ENCODE results near the gene CCDC33. TPM values are rescaled to one million over a fixed set of nuclear protein-coding genes. Genes with fewer than 3 reads are reported as not detected.
A peak's percentile ranks its signal among the peaks of the same experiment; 100 is the strongest.

The CCDC33 gene
- total RNA-seq, 1 donor from 2014 or later = 0.52 TPM

- H3K27ac ChIP-seq (ENCODE audit: low read depth, low read length) = no peak overlapping the region
- peaks cover 18 to 55% (median 23%) of the 10 kb centered on the region in 3 donors for H3K27me3 ChIP-seq (ENCODE audit: control insufficient read depth in 3 of 3, insufficient read depth in 3 of 3, low read length in 3 of 3)
- H3K9ac ChIP-seq (ENCODE audit: low read depth in 1 of 3, low read length in 3 of 3) = no peak overlapping the region
- H3K4me3 ChIP-seq (ENCODE audit: low read length in 3 of 3) = no peak overlapping the region
- no peaks in the 10 kb centered on the region for H3K36me3 ChIP-seq (ENCODE audit: control insufficient read depth in 3 of 3, insufficient read depth in 3 of 3, low read length in 3 of 3)
- no peaks in the 10 kb centered on the region for H3K9me3 ChIP-seq (ENCODE audit: control insufficient read depth in 3 of 3, low read length in 3 of 3)
- H3K4me1 ChIP-seq (ENCODE audit: control insufficient read depth in 3 of 3, insufficient read depth in 3 of 3, low read length in 3 of 3) = peaks cover 0 to 2% (median 0%) of the 10 kb centered on the region in 3 donors
Observed at GRCh38 chr15:74307827-74308811, 72.0 kb downstream of the CCDC33 start.

- no peaks in the 10 kb centered on the region for H3K36me3 ChIP-seq (ENCODE audit: control insufficient read depth in 3 of 3, insufficient read depth in 3 of 3, low read length in 3 of 3)
- no peak overlapping the region for H3K4me3 ChIP-seq (ENCODE audit: low read length in 3 of 3)
- H3K9ac ChIP-seq (ENCODE audit: low read depth in 1 of 3, low read length in 3 of 3) = no peak overlapping the region
- no peak overlapping the region for H3K27ac ChIP-seq (ENCODE audit: low read depth, low read length)
- no peaks in the 10 kb centered on the region for H3K9me3 ChIP-seq (ENCODE audit: control insufficient read depth in 3 of 3, low read length in 3 of 3)
- peaks cover 2 to 28% (median 6%) of the 10 kb centered on the region in 3 donors for H3K27me3 ChIP-seq (ENCODE audit: control insufficient read depth in 3 of 3, insufficient read depth in 3 of 3, low read length in 3 of 3)
- H3K4me1 ChIP-seq (ENCODE audit: control insufficient read depth in 3 of 3, insufficient read depth in 3 of 3, low read length in 3 of 3) = peaks cover 11 to 19% (median 18%) of the 10 kb centered on the region in 3 donors
Observed at GRCh38 chr15:74311734-74312444, 75.8 kb downstream of the CCDC33 start.

- no peaks in the 10 kb centered on the region for H3K36me3 ChIP-seq (ENCODE audit: control insufficient read depth in 3 of 3, insufficient read depth in 3 of 3, low read length in 3 of 3)
- H3K4me1 ChIP-seq (ENCODE audit: control insufficient read depth in 3 of 3, insufficient read depth in 3 of 3, low read length in 3 of 3) = peaks cover 15 to 23% (median 23%) of the 10 kb centered on the region in 3 donors
- peaks cover 0 to 22% (median 4%) of the 10 kb centered on the region in 3 donors for H3K27me3 ChIP-seq (ENCODE audit: control insufficient read depth in 3 of 3, insufficient read depth in 3 of 3, low read length in 3 of 3)
- no peak overlapping the region for H3K4me3 ChIP-seq (ENCODE audit: low read length in 3 of 3)
- no peaks in the 10 kb centered on the region for H3K9me3 ChIP-seq (ENCODE audit: control insufficient read depth in 3 of 3, low read length in 3 of 3)
- H3K9ac ChIP-seq (ENCODE audit: low read depth in 1 of 3, low read length in 3 of 3) = no peak overlapping the region
- H3K27ac ChIP-seq (ENCODE audit: low read depth, low read length) = no peak overlapping the region
Observed at GRCh38 chr15:74312445-74313007, 76.4 kb downstream of the CCDC33 start.

- Histone ChIP-seq H3K9me3 (ENCODE audit: control insufficient read depth in 3 of 3, low read length in 3 of 3) (no peaks in the 10 kb centered on the region), H3K4me3 (ENCODE audit: low read length in 3 of 3) (no peak overlapping the region), H3K27ac (ENCODE audit: low read depth, low read length) (no peak overlapping the region), H3K4me1 (ENCODE audit: control insufficient read depth in 3 of 3, insufficient read depth in 3 of 3, low read length in 3 of 3) (peaks cover 25 to 34% (median 33%) of the 10 kb centered on the region in 3 donors), H3K36me3 (ENCODE audit: control insufficient read depth in 3 of 3, insufficient read depth in 3 of 3, low read length in 3 of 3) (no peaks in the 10 kb centered on the region), H3K9ac (ENCODE audit: low read depth in 1 of 3, low read length in 3 of 3) (no peak overlapping the region), H3K27me3 (ENCODE audit: control insufficient read depth in 3 of 3, insufficient read depth in 3 of 3, low read length in 3 of 3) (peaks cover 0 to 17% (median 4%) of the 10 kb centered on the region in 3 donors)
Observed at GRCh38 chr15:74313889-74314288, 77.8 kb downstream of the CCDC33 start.

GRCh38 chr15:74314795-74315438 lies 78.8 kb downstream of the CCDC33 start:
- no peaks in the 10 kb centered on the region for H3K36me3 ChIP-seq (ENCODE audit: control insufficient read depth in 3 of 3, insufficient read depth in 3 of 3, low read length in 3 of 3)

GRCh38 chr15:74315626-74316025 lies 79.5 kb downstream of the CCDC33 start:
- Histone ChIP-seq H3K9me3 (ENCODE audit: control insufficient read depth in 3 of 3, low read length in 3 of 3) (no peaks in the 10 kb centered on the region), H3K27ac (ENCODE audit: low read depth, low read length) (no peak overlapping the region), H3K36me3 (ENCODE audit: control insufficient read depth in 3 of 3, insufficient read depth in 3 of 3, low read length in 3 of 3) (no peaks in the 10 kb centered on the region), H3K9ac (ENCODE audit: low read depth in 1 of 3, low read length in 3 of 3) (no peak overlapping the region), H3K4me1 (ENCODE audit: control insufficient read depth in 3 of 3, insufficient read depth in 3 of 3, low read length in 3 of 3) (peaks cover 39 to 49% (median 49%) of the 10 kb centered on the region in 3 donors), H3K4me3 (ENCODE audit: low read length in 3 of 3) (no peak overlapping the region), H3K27me3 (ENCODE audit: control insufficient read depth in 3 of 3, insufficient read depth in 3 of 3, low read length in 3 of 3) (peaks cover 0 to 8% (median 4%) of the 10 kb centered on the region in 3 donors)

More at GRCh38 chr15:74314795-74315438, 78.8 kb downstream of the CCDC33 start:
- Histone ChIP-seq H3K27ac (ENCODE audit: low read depth, low read length) (no peak overlapping the region), H3K9ac (ENCODE audit: low read depth in 1 of 3, low read length in 3 of 3) (no peak overlapping the region), H3K4me3 (ENCODE audit: low read length in 3 of 3) (no peak overlapping the region), H3K4me1 (ENCODE audit: control insufficient read depth in 3 of 3, insufficient read depth in 3 of 3, low read length in 3 of 3) (peaks cover 36 to 44% (median 42%) of the 10 kb centered on the region in 3 donors), H3K9me3 (ENCODE audit: control insufficient read depth in 3 of 3, low read length in 3 of 3) (no peaks in the 10 kb centered on the region), H3K27me3 (ENCODE audit: control insufficient read depth in 3 of 3, insufficient read depth in 3 of 3, low read length in 3 of 3) (peaks cover 0 to 10% (median 4%) of the 10 kb centered on the region in 3 donors)

GRCh38 chr15:74316141-74316540 lies 80.0 kb downstream of the CCDC33 start:
- no peaks in the 10 kb centered on the region for H3K9me3 ChIP-seq (ENCODE audit: control insufficient read depth in 3 of 3, low read length in 3 of 3)
- no peak overlapping the region for H3K9ac ChIP-seq (ENCODE audit: low read depth in 1 of 3, low read length in 3 of 3)
- H3K4me3 ChIP-seq (ENCODE audit: low read length in 3 of 3) = no peak overlapping the region
- peaks cover 39 to 49% (median 49%) of the 10 kb centered on the region in 3 donors for H3K4me1 ChIP-seq (ENCODE audit: control insufficient read depth in 3 of 3, insufficient read depth in 3 of 3, low read length in 3 of 3)
- peaks cover 0 to 4% (median 3%) of the 10 kb centered on the region in 3 donors for H3K27me3 ChIP-seq (ENCODE audit: control insufficient read depth in 3 of 3, insufficient read depth in 3 of 3, low read length in 3 of 3)
- H3K27ac ChIP-seq (ENCODE audit: low read depth, low read length) = peak overlapping the region; percentile 77
- H3K36me3 ChIP-seq (ENCODE audit: control insufficient read depth in 3 of 3, insufficient read depth in 3 of 3, low read length in 3 of 3) = no peaks in the 10 kb centered on the region

GRCh38 chr15:74317820-74318375 lies 81.8 kb downstream of the CCDC33 start:
- Histone ChIP-seq H3K9me3 (ENCODE audit: control insufficient read depth in 3 of 3, low read length in 3 of 3) (no peaks in the 10 kb centered on the region), H3K9ac (ENCODE audit: low read depth in 1 of 3, low read length in 3 of 3) (peak overlapping the region in 1 of 3 donors; percentile 43), H3K4me3 (ENCODE audit: low read length in 3 of 3) (no peak overlapping the region), H3K4me1 (ENCODE audit: control insufficient read depth in 3 of 3, insufficient read depth in 3 of 3, low read length in 3 of 3) (peaks cover 39 to 49% (median 49%) of the 10 kb centered on the region in 3 donors), H3K36me3 (ENCODE audit: control insufficient read depth in 3 of 3, insufficient read depth in 3 of 3, low read length in 3 of 3) (no peaks in the 10 kb centered on the region), H3K27ac (ENCODE audit: low read depth, low read length) (peak overlapping the region; percentile 77), H3K27me3 (ENCODE audit: control insufficient read depth in 3 of 3, insufficient read depth in 3 of 3, low read length in 3 of 3) (peaks cover 0 to 3% (median 0%) of the 10 kb centered on the region in 3 donors)
